ENCODE data around the gene PLCB3.

The PLCB3 gene

DNA sequence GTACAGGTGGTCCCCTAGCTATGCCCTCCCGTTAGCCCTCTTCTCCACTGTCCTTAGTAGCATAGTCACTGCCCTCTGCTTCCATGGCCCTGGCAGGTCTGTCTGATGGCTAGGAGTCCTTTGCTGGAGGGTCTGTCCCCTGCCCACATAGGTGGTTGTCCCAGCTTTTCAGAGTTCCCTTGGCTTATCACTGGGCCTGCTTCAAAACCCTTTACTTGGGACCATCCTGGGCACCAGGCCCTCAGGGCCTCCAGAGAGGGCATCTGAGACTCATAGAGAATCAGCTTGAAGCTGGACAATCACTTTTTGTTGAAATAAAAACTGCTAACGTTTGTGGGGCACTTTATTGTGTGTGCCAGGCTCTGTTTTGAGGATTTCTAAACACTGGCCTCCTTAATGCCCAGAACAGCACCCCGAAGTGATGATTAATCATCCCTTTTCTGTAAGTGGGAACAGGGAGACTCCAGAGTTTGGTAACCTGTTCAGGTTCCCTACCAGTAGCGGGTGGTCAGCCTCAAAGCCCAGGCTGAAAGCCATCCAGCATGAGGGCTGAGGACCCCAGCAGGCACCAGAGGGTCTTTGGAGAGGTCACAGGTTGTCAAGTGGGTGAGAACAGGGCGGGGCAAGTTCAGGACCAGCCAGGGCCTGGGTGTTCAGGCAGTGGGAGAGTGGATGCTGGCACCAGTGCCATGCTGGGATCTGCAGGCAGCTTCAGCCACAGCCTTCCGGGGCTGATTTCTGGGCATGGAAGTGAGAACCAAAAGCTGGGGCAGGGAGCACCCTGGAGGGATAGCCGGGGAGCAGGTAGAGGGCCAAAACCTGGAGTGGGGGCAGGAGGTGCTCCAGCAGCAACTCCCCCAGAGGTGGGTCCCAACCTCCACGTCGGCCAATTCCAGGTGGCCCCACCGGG, 39.3 kb downstream of the PLCB3 start:
- DNase-seq, result no peak

- no peak for DNase-seq
Observed at GRCh38 chr11:64291262-64291751, 40.0 kb downstream of the PLCB3 start, which contains the start of gene KCNK4. TSS of gene KCNK4 (plus strand) at chr11:64291302. CDS start at chr11:64293019, 1,717 bp downstream.

DNA sequence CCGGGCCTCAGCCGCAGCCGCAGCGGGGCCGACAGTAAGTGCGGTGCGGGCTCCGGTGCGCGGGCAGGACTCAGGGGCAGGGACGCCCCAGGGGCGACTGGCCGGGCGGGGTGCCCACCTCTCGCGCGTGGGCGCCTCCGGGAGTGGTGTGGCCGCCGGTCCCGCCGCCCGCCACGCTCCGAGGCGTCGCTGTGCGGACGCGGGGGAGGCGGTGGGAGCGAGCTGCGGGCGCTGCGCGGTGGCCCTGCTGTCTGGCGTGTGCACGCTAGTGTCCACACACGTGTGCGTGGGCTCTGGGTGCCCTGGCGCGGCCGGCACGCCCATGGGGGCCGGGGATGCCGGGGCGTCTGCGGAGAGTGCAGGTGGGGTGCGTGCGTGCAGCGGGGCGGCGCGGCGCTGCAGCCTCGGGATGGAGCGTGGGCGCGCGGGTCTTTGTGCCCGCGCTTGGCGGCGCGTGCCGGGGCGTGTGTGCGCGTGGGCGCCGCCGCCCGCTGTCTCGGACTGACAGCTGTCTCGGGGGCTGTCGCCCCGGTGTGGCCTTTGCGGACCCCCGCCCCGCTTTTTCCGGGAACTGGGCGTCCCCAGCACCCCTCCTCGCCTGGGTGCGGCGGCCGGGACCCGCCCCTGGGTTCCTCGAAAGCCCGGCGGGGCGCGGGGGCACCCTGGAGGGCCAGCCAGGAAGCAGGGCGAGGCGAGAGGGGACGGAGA, 40.6 kb downstream of the PLCB3 start:
- DNase-seq, result no peak

DNA sequence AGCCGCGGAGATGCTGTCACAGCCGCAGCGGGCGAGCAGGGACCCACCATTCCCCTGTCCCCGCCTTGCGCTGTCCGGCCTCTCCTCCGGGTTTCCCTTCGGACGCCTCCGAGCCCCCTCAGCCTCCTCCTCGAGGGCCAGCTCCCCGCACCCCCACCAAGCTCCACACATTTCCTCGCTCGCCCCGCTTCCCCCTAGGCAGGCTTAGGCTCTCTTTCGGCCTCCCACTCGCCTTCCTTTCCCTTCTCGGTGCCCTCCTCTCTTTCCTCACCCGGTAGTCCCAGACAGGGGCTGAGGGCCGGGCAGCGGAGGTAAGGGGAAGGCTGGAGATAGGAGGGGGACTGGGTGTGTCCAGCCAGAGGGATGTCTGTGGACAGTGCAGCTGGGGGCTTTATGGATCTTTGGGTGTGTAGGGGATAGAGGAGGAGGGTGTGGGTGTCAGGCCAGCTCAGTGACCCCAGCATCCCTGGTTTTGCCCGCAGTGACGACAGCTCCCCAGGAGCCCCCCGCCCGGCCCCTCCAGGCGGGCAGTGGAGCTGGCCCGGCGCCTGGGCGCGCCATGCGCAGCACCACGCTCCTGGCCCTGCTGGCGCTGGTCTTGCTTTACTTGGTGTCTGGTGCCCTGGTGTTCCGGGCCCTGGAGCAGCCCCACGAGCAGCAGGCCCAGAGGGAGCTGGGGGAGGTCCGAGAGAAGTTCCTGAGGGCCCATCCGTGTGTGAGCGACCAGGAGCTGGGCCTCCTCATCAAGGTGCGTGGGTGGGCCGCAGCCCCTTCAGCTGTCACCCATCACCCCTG, 41.3 kb downstream of the PLCB3 start:
- no peak for DNase-seq

DNA sequence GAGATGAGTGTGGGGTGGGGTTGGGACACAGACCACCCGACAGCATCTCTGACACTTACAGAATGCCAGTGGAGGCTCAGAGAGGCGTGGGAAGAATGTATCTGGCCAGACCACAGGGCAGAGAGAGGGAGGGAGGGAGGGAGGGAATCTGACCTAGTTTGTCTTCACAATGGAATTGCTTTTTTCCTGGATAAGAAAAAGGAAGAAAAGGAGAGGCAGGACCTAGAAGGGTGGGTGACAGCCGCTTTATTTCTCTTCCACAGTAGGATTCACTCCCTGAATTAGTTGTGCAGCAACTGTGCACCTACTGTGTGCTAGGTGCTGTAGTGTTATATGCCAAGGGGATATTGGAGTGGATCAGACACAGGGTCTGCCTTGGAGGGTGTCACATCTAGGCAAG, 43.4 kb downstream of the PLCB3 start:
- DNase-seq, result no peak

DNA sequence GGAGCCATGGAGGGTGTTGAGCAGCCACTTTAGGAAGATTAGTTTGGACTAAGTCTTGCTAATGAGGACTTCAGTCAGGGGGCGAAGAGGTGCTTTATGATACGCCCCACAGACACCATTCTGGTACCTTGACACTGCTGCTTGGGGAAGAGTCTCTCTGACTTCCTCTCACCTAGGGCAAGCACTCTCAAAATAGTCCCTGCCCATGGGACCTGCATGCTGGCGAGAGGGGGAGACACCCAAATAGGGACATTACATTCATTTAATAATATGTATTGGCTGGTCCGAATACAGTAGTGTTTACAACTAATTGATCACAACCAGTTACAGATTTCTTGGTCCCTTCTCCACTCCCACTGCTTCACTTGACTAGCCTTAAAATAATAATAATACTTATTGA, 44.4 kb downstream of the PLCB3 start:
- DNase-seq, result no peak

GRCh38 chr11:64296236-64296635, 44.9 kb downstream of the PLCB3 start:
- DNase-seq, result no peak

DNA sequence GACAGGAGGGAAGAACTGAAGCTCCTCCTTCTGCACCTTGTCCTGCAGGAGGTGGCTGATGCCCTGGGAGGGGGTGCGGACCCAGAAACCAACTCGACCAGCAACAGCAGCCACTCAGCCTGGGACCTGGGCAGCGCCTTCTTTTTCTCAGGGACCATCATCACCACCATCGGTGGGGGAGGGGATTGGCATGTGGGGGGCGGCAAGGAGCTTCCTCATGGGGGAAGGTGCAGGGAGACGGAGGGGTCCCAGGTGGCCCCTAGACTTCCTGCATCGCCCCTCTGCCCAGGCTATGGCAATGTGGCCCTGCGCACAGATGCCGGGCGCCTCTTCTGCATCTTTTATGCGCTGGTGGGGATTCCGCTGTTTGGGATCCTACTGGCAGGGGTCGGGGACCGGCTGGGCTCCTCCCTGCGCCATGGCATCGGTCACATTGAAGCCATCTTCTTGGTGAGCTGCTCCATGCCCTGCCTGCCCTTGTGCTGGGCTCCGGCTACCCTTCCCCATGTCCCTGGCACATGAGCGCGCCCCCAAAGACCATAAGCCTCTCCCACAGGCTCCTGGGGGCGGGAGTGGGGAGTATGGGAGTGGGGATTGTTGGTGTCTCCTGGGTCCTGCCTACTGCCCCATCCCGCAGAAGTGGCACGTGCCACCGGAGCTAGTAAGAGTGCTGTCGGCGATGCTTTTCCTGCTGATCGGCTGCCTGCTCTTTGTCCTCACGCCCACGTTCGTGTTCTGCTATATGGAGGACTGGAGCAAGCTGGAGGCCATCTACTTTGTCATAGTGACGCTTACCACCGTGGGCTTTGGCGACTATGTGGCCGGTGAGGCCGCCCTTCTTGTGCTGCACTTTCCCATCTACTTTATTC, 45.7 kb downstream of the PLCB3 start:
- DNase-seq, result no peak

DNA sequence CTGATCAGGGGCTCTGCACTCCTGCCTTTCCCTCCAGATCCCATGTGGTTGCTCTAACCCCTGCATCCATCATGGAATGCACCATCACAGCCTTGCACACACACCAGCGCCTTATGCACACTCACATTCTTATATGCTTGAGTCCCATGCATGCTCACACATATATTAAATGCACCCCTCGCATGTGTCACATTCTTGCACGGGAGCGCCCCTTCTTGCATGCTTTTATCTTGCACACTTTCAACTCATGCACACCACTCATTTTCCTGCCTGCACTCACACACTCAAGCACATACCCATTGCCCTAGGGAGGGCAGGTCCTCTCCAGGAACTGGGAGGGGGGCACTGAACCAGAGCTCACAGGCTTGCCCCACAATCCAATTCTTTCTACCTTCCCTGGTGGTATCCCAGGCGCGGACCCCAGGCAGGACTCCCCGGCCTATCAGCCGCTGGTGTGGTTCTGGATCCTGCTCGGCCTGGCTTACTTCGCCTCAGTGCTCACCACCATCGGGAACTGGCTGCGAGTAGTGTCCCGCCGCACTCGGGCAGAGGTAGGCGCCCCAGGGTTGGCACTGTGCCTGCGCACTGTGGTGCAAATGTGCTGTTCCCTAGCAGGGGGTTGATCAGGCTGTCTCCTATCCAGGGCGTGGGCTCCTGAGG, 46.5 kb downstream of the PLCB3 start:
- DNase-seq, result no peak

- no peak for DNase-seq
Observed at GRCh38 chr11:64298966-64299846, 47.9 kb downstream of the PLCB3 start.

DNA sequence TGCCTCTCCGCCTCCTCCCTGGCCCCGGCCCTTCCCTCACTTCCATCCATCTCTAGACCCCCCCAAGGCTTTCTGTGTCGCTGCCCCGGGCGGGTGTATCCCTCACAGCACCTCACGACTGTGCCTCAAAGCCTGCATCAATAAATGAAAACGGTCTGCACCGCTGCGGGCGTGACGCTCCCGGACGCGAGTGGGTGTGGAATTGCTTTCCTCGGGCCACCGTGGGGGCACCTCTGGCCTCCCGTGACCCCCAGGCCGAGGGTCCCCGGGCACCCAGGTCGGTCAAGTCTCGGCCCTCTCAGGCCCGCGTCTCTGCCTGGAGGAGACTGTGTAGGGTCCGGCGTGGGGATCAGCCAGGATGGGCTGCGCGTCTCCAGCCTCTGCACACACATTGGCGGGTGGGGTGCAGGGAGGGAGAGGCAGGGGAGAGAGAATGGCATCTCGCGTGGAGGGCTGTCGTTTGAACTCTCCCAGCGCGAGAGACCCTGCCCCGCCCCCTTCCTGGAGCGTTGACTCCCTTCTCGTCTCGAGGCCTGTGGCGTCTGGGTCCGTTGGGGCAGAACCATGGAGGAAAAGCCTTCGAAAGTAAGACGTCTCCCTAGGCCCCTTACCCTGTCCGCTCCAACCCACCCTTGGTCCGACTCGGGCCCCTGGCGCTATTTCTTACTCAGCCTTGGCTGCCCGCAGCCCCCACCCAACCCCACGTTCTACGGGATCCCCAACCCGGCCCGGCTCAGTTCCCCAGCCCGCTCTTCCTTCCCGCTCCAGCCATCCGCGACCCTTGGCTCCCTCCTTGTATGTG, 48.7 kb downstream of the PLCB3 start, which contains the start of gene CATSPERZ:
CATSPERZ (plus strand) TSS at position 512 of the 802 bp plus-strand sequence; CDS start at position 565, 53 bp downstream.
- no peak for DNase-seq

DNA sequence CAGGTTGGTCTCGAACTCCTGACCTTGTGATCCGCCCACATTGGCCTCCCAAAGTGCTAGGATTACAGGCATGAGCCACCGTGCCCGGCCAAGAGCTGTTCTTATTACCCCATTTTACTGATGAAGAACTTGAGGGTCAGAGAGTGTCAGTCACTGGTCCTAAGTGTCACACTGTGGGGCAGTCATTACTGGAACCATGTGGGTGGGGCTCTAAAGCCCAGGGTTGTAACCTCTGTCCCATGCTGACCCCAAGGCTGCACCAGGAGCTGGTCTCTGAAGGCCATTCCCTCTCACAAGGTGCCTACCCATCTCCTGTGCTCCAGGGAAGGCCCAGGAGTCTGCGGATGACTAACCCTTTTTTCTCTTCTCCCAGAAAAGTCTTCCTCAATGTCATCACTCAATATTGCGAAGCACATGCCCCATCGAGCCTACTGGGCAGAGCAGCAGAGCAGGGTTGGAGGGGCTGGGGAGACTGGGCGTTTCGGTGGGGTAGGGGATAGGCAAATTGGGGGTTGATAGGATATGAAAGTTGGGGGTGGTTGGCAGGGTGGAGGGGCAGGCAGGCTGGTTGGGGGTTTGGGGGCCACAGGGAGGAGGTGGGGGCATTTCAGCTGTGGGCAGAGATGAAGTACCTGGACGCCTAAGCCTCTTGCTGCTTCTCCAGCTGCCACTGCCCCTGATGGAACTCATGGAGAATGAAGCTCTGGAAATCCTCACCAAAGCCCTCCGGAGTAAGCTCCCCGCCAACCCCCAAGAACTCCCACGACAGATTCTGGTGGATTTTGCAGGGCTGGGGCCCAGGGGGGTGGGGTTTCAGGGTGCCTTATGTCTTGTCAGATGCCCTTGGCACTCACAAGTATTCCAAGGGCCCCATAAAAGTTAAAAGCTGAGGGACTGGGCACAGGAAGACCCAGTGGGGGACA, 52.0 kb downstream of the PLCB3 start:
- no peak for DNase-seq

DNA sequence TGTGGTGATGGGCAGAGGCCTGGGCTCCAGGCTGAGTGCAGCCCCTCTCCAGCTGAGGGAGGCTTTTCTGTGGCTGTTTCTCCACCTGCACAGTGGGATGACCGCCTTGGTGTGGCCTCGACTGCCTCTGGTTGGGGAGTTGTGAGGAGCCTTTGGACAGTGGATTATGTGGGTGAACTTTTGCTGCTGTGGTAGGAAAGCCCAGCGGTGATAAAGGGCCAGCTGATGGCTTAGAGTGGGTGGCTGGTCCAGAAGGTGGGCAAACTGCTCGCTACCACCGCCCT, 52.6 kb downstream of the PLCB3 start:
- no peak for DNase-seq

DNA sequence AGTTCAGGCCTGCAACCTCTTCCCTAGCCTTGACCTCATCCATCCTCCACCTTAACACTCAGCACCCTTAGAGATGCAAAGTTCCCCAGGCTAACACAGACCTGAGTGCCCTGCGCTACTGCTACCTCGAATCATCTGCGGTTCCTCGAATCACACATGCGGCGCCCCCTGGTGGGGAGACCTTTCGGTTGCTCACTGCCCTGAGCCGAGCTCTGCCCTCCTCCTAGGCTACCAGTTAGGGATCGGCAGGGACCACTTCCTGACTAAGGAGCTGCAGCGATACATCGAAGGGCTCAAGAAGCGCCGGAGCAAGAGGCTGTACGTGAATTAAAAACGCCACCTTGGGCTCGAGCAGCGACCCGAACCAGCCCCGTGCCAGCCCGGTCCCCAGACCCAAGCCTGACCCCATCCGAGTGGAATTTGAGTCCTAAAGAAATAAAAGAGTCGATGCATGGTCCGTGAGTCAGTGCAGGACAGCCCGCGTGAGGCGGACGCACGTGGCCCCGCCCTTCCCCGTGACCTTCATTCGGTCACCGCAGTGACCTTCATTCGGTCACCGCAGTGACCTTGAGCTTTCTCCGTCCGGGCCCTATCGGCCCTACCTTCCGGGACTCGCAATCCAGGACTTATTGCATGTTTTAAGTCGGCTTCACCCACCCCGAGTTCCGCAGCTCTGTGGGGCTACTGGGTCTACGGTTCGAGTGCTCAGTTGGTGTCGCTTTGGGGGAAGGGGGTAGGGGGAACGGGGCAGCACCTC, 53.2 kb downstream of the PLCB3 start:
- peak; percentile 89 for DNase-seq

DNA sequence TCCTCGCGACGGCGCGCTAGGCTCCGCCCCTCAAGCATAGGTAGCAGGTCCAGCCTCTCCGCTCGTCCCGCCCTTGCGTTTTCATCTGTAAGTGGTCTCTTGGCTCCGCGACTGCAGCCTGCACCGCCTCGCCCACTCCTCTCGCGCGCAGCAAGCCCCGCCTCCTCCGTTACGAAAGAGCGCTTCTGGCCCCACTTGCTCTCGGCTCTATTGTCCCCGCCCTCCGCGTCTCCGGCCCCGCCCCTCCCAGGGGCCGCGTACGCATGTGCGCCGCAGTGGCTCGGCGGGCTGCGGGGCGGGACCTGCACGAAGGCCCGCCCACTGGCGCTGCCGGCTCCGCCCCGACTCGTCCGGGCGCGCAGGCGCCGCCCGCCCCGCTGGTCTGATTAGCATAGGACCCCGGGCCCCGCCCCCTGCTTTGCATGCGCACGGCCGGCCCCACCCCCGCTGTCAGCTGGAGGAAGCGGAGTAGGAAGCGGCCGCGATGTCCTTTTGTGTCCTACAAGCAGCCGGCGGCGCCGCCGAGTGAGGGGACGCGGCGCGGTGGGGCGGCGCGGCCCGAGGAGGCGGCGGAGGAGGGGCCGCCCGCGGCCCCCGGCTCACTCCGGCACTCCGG, 53.9 kb downstream of the PLCB3 start, which contains the start of gene ESRRA:
ESRRA (plus strand) TSS at position 450 of the 616 bp plus-strand sequence. CDS start 1,656 bp downstream, outside the sequence.
- peak; percentile 99 for DNase-seq

- peak; percentile 77 for DNase-seq
Observed at GRCh38 chr11:64305691-64306562, 54.6 kb downstream of the PLCB3 start.
